Myocyte (in vitro differentiated cells): ENCODE results near the gene TSFM. TPM values are rescaled to one million over a fixed set of nuclear protein-coding genes. Genes with fewer than 3 reads are reported as not detected.
"Not testable (repeated sequence)": the region's sequence is repeated elsewhere in the genome, so short reads cannot be mapped to it uniquely, and the experiment has no call there.

ENCODE experiments used
- DNase-seq: peaks from one replicate; pipeline ENCODE4 v3.0.0-alpha.2; 2012; ENCODE audit warnings: low read depth
- total RNA-seq: library from RNA; depleted of rRNA; stranded (reverse); fragments of >200 nt; gene quantifications from 2 replicates; pipeline ENCODE4 v1.2.3, GENCODE V29; 2014

The TSFM gene
- total RNA-seq, 1 donor from 2014 or later: 51.9 TPM

DNA sequence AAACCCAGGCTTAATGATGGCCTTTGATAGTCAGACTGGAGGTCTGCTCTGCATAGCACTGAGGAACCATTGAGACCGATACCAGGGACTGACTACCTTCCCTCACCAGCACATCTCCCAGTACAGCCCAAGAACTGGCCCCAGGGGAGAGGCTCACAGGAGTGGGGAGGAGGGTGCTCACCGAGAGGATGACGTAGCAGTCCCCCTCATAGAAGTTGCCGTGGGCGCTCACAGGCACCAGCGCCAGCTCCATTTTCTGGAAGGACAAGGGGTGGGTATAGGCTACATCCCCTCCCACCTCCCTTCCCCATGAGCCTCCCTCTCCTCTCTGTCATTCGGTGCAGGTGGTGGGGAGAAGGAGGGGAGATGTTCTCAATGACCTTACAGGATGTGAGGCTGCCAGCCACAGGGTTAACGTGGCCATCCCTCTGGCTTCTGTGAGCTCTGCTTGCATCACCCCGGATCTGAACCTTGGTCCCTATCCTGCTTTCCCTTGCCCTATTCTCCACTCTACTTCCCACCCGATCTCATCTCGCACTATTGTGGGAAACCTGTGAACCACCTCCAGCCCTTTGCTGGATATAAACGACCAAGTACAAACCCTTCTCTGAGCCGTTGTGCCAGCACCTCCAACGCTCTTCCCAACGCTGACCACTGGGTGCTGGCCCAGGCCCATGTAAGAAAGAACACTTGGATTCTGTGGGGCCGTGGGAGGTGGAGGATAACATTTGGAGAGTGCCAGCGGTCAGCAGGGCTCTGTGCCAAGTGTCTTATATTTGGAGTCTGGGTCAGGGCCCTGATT, 31.6 kb downstream of the TSFM start:
- DNase-seq: peak; percentile 75

- DNase-seq: no peak
These were observed 32.8 kb downstream of the TSFM start for GRCh38 chr12:57815177-57816000.

DNA sequence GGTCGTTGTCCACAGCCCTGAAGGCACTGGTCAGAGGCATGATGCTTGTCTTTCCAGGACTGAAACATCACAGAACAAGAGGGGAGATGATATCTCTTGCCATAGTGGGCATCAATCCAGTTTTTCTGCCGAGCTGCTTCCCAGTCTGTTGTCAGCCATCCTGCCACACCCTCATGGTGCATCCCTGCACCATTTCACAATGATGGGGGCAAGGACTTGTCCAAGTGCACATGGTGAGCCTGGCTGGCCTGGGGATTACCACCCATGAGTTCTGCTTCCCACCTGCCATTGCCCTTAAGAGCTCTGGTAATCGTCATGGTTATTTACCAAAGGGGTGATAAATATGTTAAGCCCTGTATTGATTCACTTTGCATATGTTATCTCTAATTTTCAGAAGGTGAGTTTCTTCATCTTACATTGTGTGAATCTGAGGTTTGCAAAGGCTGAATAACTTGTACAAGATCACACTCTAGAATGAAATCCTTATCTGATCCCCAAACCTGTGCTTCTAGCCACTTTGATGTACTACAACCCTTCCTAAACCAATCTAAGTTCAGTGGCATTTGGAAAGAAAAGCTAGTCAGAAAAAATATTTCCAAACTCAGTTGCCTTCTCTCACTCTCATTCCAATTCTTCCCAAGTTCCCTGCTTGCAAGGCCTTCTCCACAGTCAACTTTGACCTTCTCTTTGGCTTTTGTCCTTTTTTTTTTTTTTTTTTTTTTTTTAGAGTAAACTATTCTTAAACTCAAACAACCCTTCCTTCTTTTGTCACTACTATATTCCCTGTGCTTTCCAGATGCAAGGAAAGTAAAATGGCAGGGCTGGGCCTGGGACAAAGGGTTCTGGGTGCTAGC, 33.6 kb downstream of the TSFM start:
- DNase-seq: no peak

- DNase-seq: peak; percentile 37
These were observed 34.2 kb downstream of the TSFM start for GRCh38 chr12:57816855-57817151.

GRCh38 chr12:57817261-57817989, 34.8 kb downstream of the TSFM start:
- DNase-seq: no peak

DNA sequence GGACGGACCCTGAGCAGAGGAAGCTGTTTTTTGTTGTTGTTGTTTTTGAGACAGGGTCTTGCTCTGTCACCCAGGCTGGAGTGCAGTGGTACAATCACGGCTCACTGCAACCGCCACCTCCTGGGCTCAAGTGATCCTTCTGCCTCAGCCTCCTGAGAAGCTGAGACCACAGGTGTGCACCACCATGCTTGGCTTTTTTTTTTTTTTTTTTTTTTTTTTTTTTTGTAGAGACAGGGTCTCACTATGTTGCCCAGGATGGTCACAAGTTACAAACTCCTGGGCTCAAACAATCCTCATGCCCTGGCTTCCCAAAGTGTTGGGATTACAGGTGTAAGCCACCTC, 35.4 kb downstream of the TSFM start:
- DNase-seq: not testable (repeated sequence)

- not testable (repeated sequence) for DNase-seq
These were observed 37.5 kb downstream of the TSFM start for GRCh38 chr12:57820119-57820518.

DNA sequence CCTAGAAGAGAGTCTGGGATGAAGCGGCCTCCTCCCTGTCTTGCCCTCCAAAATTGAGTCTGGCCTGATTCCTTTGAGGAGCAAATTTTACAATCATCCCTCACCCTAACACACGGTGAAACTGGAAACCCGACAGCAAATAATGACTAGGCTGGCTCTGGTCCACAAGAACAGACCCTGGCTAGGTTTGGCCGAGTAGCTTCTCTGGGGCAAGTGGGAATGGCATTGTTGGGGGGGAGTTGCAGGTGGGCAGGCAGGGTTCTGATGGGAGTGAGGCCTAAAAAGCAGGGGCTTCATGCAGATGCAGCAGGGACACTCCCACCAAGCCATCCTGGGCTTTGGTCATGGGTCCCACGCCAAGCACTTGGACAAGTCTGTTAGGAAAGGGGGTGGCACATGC, 38.4 kb downstream of the TSFM start:
- DNase-seq: not testable (repeated sequence)

DNA sequence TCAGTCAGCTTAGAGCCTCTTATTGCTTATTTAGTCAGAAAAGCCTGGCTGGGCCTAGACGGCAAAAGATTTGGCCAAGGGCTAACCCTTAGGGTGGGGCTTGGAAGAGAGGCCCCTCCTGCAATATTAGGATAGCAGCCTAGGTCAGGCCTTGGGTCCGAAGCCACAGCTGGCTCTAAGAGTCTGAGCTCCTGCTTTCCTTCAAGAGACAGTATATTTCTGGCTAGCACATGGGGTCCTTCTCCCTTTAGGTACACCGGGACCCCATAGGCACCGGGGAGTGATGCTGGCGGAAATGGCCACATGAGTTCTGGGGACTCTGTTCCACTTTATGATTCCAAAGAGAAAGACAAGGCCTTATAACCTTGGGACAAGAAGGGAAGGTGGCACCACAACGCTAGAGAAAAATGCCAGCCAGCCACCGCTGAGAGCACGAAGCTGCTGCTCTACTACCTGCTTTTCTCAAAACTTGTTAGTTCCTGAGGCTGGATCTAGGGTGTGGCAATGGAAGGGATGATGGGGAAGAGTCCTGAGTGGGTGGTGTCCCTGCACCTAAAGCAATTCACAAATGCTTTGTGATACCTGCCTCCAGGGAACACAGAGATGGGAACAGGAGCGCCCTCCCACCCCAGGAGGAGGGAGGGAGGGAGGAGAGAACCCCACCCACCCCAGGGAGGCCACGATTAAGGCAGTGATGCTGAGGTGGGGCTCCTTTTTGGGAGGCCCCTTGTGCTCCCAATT, 39.1 kb downstream of the TSFM start:
- DNase-seq: no peak

GRCh38 chr12:57822392-57823130, 40.0 kb downstream of the TSFM start:
- no peak for DNase-seq

DNA sequence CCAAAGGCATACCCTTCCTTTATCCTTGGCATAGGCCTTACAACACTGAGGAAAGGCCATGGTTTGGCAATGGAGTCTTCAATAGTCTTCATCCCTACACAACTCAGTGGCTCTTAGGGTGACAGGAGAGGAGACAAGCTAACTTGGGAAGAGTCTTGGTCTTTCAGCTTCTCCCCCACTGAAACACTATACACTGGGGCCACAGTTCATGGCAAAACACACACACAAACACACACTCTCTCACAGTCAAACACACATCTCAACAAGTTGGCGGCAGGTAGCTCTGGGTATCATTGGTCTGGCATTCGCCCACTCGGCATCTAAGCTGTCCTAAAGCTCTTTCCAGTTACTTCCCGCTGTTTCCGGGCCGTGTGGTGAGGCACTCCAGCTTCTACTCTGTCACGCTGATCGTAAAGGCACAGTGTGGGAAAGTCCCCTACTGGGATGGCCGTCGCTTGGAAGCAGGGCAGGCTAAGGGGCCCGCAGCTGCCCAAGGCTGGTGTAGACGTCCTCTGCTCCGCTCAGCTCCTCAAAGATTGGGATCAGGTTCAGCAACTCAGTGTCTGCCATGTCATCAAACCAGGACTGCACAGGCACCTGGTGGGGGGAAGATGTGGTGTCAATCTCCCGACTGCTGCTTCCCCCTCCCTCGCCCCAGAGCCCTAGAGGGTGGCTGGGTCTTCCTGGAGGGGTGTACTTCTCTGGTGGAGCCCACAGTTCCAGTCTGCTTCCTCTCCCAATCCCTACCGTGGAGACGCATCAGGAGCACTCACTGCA, 40.7 kb downstream of the TSFM start:
- DNase-seq: no peak

DNA sequence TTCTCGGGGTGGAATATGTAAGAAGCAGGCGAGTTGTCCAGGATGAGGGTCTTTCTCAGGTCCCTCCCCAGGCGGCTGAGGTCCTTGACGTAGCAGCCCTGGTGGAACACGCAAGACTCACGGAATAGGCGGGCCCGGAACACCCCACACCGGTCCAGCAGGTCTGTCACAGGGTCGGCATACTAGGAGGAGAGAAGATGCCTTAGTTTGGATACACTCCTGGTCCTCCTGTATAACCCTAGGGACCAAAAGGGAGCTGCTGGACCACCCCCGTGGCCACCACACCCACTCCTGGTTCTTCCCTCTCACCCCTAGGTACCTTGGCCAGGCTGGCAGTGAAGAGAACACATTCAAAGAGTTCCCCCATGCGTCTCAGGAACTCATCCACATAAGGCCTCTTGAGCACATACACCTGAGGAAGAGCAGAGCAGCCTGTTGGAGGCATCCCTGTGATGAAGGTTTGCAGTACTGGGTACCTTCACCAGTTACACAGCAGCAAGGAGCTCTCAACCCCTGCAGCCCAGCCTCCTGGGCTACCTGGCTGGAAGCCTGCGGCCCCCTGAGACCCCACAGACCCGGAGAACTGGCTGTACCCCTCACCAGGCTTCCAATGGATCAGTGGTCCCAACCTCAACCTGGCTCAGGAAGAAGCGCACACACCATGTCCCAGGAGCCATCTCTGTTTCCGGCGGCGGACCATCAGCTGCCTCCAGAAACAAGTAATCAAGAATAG, 41.5 kb downstream of the TSFM start:
- DNase-seq: no peak

DNA sequence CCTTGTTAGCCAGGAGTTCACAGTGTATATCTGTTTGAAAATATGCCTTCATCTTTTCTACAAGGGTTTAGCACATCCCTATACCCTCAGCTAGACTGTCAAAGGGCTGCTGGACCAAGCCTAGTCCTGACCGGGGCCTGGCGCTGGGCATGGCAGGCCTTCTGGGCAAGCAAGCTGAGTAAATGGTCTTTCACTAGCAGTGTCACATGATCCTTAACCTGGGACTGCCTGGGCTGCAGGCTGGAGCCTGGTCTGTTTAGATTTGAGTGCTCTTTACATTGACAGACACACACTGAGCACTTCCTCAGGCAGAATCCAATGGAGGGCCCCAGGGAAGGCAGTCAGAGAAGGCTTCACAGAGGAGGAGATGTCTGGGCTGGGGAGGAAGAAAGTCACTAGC, 42.9 kb downstream of the TSFM start:
- DNase-seq: no peak

DNA sequence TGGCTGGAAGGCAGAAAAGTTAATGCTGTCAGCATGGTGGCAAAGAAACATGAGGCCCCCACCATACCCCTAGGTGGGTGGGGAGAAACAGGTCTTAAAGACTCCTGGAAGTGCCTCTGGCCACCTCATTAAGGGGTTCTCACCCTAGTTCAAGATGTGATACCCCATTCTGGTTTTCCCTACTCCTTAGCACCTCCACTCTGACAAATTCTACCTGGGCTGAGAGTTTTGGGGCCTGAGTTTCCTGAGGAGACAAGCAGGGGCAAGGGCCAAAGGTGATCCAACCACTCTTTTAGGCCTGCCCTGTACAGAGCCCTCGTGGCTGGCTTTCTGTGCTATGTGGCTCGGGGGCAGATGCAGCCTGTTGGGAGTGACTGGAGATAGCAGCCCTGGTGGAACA, 43.8 kb downstream of the TSFM start:
- DNase-seq: no peak

- DNase-seq: peak; percentile 72
These were observed 44.4 kb downstream of the TSFM start for GRCh38 chr12:57826966-57827365.

DNA sequence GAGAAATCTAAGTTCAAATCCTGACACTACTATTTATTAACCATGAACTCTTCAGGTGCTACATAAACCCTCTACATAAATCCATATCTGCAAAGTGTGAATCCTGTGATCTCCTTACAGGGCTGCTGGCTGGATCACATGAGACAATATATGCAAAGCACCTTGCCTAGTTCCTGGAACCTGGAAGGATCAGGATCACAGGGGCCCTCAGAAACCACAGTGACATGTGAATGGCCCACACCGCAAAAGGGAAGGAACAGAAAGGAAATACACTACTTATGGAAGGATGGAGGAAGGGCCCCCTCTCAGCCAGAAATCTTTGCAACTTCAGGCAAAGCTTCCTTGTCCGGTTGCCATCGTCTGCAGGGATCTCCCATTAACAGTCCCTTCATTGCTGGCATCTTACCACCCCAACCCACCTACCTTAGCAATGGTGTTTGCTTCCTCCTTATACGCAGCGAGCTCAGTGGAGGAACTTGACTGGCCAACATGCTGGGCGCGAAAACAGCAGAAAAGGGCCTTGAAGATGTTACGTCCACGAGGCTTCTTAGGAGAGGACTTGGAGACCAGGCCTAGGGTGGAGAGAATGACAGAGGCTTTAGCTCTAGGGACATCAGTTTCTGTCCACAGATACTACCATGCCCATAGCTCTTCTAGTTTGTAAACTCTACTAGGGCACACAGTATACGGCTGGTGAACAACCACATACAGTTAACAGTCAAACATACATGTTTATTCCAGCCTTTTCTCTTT, 46.6 kb downstream of the TSFM start:
- DNase-seq: no peak

- DNase-seq: no peak
These were observed 47.8 kb downstream of the TSFM start for GRCh38 chr12:57830393-57830792.

GRCh38 chr12:57832966-57833365, 50.4 kb downstream of the TSFM start:
- DNase-seq: peak; percentile 74
